Gastroesophageal sphincter (tissue), 3 donors: ENCODE results near the gene OR2A7.
"Not testable (repeated sequence)": the region's sequence is repeated elsewhere in the genome, so short reads cannot be mapped to it uniquely, and the experiment has no call there.

Experiments used
- EP300 ChIP-seq: sonication (generic); formaldehyde crosslinking; IDR thresholded peaks from one replicate; pipeline ENCODE4 v1.6.1; 2017; ENCODE audit warnings: antibody characterized with exemption, mild to moderate bottlenecking
- POLR2A ChIP-seq, 2 donors: fragments of 450-650 bp; IDR thresholded peaks; one replicate each; pipeline ENCODE4 v1.6.1; 2017; ENCODE audit warnings: antibody characterized with exemption in 2 of 2, mild to moderate bottlenecking in 2 of 2, moderate library complexity in 1 of 2
- POLR2AphosphoS5 ChIP-seq: sonication (generic); formaldehyde crosslinking; IDR thresholded peaks from one replicate; pipeline ENCODE4 v1.6.1; 2017; ENCODE audit warnings: antibody characterized with exemption
- TF ChIP-seq, protein P1 (sequence below), 4 experiments: fragments of 200-600 bp in 2 of 4; fragments of 450-650 bp in 2 of 4; sonication (generic) in 1 of 4; IDR thresholded peaks; one replicate each; pipeline ENCODE4 v1.5.1; 2017 to 2019; ENCODE audit warnings: antibody characterized with exemption in 4 of 4, mild to moderate bottlenecking in 2 of 4, moderate library complexity in 2 of 4

DNA sequence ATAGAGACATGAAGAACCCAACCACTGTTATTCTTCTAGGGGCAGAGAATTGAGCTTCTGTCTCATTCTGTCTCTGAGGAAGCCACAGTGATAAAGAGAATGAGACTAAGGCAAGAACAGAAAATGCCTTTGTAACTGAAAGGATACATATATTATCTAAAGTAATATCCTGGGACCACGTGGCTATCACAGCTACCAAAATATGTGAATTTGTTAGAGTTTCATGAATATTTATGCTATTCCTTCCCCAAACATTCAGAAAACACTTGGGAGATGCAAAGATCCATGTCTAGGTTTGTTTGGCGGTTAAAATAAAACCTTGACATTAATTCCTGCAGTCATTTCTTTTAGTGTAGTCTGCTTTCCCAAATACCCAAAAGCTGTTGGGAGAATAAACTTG, 2.5 kb downstream of the OR2A7 start:
- TF ChIP-seq, protein P1, sequence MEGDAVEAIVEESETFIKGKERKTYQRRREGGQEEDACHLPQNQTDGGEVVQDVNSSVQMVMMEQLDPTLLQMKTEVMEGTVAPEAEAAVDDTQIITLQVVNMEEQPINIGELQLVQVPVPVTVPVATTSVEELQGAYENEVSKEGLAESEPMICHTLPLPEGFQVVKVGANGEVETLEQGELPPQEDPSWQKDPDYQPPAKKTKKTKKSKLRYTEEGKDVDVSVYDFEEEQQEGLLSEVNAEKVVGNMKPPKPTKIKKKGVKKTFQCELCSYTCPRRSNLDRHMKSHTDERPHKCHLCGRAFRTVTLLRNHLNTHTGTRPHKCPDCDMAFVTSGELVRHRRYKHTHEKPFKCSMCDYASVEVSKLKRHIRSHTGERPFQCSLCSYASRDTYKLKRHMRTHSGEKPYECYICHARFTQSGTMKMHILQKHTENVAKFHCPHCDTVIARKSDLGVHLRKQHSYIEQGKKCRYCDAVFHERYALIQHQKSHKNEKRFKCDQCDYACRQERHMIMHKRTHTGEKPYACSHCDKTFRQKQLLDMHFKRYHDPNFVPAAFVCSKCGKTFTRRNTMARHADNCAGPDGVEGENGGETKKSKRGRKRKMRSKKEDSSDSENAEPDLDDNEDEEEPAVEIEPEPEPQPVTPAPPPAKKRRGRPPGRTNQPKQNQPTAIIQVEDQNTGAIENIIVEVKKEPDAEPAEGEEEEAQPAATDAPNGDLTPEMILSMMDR (IDR thresholded peaks at IDR 0.05), result not testable (repeated sequence)
- not testable (repeated sequence) for TF ChIP-seq POLR2A (IDR thresholded peaks at IDR 0.05); EP300; POLR2AphosphoS5
